HG03457 (cell line): ENCODE measurements around the gene POLR1A.
"Not testable (repeated sequence)": the region's sequence is repeated elsewhere in the genome, so short reads cannot be mapped to it uniquely, and the experiment has no call there.

Experiments
- ATAC-seq: cut with Tn5 transposase; IDR thresholded peaks from one replicate; pipeline ENCODE4 v1.9.1; 2021; ENCODE audit warnings: moderate number of reproducible peaks; ENCODE audit not compliant: unreplicated experiment

POLR1A gene

GRCh38 chr2:85999061-85999831, 106.4 kb downstream of the POLR1A start:
- peak; percentile 57 for ATAC-seq

- ATAC-seq, result no peak
These were observed 107.4 kb downstream of the POLR1A start for GRCh38 chr2:85998071-85998991.

DNA sequence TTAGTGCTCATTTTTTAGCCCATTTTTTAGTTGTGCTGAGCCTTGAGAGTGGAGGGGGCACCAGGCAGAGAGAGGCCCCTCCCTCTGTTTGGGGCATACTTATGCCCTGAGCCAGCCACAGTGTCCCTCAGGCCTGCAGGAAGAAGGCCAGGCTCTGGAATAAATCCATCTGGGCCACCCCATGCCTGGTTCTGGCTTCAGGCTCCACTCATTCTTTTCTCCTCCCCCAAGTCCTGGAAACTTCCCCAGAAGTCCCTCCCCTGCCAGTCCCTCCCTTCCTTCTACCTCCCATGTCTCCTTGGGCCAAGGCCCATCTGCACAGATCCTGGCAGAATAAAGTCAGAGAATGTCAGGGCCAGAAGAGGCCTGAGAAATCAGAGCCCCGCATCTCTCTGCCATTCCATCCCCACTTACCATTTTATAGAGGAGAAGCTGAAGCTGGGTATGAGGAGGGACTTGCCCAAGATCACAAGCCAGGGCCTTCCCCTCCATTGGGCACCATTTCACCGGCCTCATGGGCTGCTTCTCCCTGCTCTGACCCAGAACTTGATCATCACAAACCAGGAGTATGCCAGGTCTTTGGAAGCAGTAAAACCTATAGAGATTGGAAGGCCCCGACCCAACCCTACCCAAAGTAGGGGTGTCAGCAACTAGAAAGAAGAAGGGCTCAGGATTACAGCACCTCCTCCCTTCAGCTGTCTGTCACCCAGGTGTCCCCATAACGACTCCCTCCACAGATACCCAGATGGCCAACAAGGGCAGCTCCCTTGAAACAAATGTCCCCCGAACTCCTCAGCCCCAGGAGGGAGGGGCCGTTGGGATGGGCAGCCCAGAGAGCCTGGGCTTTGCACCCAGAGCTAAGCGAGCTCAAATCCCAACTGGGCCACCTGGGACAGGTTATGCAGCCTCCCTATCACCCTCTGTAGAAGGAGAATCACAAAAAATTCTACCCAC, 108.4 kb downstream of the POLR1A start:
- no peak for ATAC-seq

DNA sequence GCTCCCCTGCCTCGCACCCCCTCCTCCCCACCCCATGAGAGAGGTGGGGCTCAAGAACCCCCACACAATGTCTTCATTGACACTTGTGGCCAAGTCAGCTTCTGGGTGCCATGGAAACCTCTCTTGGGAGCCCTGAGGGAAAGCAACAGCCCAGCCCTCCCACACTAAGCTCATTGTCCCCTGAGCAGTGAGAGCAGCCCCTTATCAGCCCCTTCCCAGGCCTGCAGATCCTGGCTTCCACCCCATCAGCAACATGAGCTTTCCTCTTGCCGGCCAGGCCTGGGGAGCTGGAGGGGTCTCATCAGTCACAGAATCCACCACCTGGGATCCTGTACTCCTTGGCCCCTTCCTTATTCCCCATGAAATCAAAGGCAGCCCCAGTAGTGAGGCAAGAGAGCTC, 109.1 kb downstream of the POLR1A start:
- ATAC-seq, result no peak

GRCh38 chr2:85995648-85996529, 109.8 kb downstream of the POLR1A start:
- ATAC-seq, result no peak

DNA sequence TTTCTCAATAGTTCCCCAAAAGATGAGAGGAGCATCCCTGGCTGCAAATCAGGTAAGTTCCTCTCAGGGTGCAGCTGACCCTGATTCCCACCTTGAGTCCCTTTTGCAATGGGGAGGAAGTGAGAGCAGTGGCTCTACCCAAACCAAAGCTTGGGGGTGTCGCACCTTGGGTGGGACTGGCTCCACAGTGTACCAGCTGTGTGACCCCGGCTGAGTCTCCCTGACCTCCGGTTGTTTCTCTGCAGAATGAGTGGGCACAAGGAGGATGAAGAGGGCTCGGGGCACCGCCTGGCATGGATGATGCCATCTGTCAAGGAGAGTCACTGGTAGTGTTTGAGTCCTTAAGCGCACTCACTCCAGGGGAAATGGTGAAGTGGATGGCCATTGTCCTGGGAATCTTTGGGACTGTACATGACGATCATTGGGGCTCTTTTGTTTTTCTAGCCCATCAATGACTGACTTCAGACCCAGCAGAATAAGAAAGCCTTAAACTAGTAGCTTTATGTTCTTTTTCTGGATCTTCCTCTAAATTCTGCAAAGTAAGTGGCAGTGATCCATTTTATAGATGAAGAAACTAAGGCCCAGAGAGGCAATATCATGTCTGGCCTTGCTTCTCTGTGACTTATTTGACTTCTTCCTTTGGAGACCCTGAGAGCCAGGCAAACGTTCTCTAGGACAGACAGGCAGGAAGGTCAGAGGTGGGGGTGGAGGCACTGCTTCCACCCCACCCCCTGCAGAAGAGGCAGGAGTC, 110.6 kb downstream of the POLR1A start:
- ATAC-seq, result no peak

DNA sequence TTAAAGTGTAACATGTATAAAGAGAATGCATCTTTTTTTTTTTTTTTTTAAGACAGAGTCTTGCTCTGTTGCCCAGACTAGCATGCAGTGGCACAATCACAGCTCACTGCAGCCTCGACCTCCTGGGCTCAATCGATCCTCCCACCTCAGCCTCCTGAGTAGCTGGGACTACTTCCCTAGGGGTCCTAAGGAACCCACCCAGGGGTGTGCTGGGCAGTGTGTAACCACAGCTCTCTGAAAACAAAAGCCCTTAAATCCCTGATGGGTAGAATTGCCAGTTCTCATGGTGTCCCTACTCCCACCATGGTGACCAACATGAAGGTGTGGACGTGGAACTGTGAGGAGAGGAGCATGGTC, 111.3 kb downstream of the POLR1A start:
- ATAC-seq, result peak; percentile 5

GRCh38 chr2:85992611-85993010, 113.1 kb downstream of the POLR1A start:
- no peak for ATAC-seq

GRCh38 chr2:85992053-85992452, 113.6 kb downstream of the POLR1A start:
- ATAC-seq, result not testable (repeated sequence)

GRCh38 chr2:85990084-85990483, 115.6 kb downstream of the POLR1A start:
- no peak for ATAC-seq

GRCh38 chr2:85989288-85989865, 116.3 kb downstream of the POLR1A start:
- ATAC-seq, result no peak

GRCh38 chr2:85988914-85989270, 116.8 kb downstream of the POLR1A start:
- ATAC-seq, result no peak

GRCh38 chr2:85988175-85988913, 117.3 kb downstream of the POLR1A start:
- no peak for ATAC-seq

GRCh38 chr2:85987266-85988174, 118.2 kb downstream of the POLR1A start:
- no peak for ATAC-seq

DNA sequence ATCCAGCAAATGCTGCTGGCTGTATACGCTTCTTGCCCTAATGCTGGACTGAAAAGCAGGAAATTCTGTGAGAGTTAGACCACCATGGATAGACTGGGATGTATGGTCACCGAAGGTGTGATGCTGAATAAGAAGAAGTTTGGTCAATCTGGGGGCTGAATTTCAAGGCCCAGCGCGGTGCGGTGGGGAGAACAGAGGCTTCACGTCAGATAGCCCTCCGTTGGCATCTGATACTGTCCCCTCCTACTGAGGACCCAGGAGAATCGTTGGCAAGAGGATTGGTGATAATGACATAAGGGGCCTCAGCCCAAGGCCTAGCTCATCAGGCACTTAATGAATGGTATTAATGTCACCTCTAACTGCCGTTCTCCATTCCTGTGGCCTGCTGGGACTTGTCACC, 119.6 kb downstream of the POLR1A start:
- no peak for ATAC-seq

DNA sequence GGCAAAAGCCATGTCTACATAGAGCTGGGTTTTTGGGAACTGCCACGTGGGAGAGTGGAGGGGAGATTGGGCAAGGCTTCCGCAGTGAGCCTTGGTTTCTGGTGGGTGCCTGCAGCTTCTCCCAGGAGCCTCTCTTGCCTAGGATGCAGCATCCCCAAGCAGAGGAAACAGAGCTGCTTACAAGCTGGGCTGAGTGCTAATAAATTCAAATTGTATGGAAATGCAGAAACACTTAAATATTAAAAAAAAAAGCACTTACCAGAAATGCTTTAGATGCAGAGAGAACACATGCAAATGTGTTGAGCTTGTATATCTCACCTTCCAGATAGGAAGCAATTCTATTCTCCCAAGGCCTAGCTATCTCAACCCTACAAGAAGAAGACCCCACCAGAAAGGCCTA, 120.9 kb downstream of the POLR1A start:
- no peak for ATAC-seq

- ATAC-seq, result no peak
These were observed 121.9 kb downstream of the POLR1A start for GRCh38 chr2:85983766-85984165.
